ENCODE measurements around the gene TANC1.
A peak's percentile ranks its signal among the peaks of the same experiment; 100 is the strongest.
"Not testable (repeated sequence)": the region's sequence is repeated elsewhere in the genome, so short reads cannot be mapped to it uniquely, and the experiment has no call there.

TANC1 gene

GRCh38 chr2:159140070-159140769 is 171.8 kb downstream of the TANC1 start:
- no peak for DNase-seq (ENCODE audit: low spot score)

- DNase-seq (ENCODE audit: low spot score): not testable (repeated sequence)
These were observed 172.4 kb downstream of the TANC1 start for GRCh38 chr2:159140821-159141220.

- DNase-seq (ENCODE audit: low spot score): peak; percentile 39
These were observed 176.6 kb downstream of the TANC1 start for GRCh38 chr2:159144776-159145614.

GRCh38 chr2:159145745-159146354 is 177.4 kb downstream of the TANC1 start:
- DNase-seq (ENCODE audit: low spot score): no peak

GRCh38 chr2:159146996-159147666 is 178.7 kb downstream of the TANC1 start:
- no peak for DNase-seq (ENCODE audit: low spot score)

- no peak for DNase-seq (ENCODE audit: low spot score)
These were observed 179.2 kb downstream of the TANC1 start for GRCh38 chr2:159147690-159148089.

GRCh38 chr2:159148901-159149300 is 180.5 kb downstream of the TANC1 start:
- no peak for DNase-seq (ENCODE audit: low spot score)

GRCh38 chr2:159149747-159150146 is 181.3 kb downstream of the TANC1 start:
- DNase-seq (ENCODE audit: low spot score): no peak

- DNase-seq (ENCODE audit: low spot score): no peak
These were observed 181.9 kb downstream of the TANC1 start for GRCh38 chr2:159150280-159150746.

GRCh38 chr2:159151198-159152127 is 183.0 kb downstream of the TANC1 start:
- DNase-seq (ENCODE audit: low spot score): no peak

- no peak for DNase-seq (ENCODE audit: low spot score)
These were observed 183.8 kb downstream of the TANC1 start for GRCh38 chr2:159152128-159152778.

GRCh38 chr2:159153063-159153462 is 184.6 kb downstream of the TANC1 start:
- no peak for DNase-seq (ENCODE audit: low spot score)

- no peak for DNase-seq (ENCODE audit: low spot score)
These were observed 185.0 kb downstream of the TANC1 start for GRCh38 chr2:159153463-159153862.

- DNase-seq (ENCODE audit: low spot score): no peak
These were observed 185.5 kb downstream of the TANC1 start for GRCh38 chr2:159153951-159154350.

- DNase-seq (ENCODE audit: low spot score): no peak
These were observed 185.9 kb downstream of the TANC1 start for GRCh38 chr2:159154366-159154765.

GRCh38 chr2:159155320-159155719 is 186.9 kb downstream of the TANC1 start:
- DNase-seq (ENCODE audit: low spot score): no peak

- no peak for DNase-seq (ENCODE audit: low spot score)
These were observed 187.4 kb downstream of the TANC1 start for GRCh38 chr2:159155791-159156190.

GRCh38 chr2:159156834-159157233 is 188.4 kb downstream of the TANC1 start:
- no peak for DNase-seq (ENCODE audit: low spot score)

- no peak for DNase-seq (ENCODE audit: low spot score)
These were observed 189.1 kb downstream of the TANC1 start for GRCh38 chr2:159157361-159158209.

- no peak for DNase-seq (ENCODE audit: low spot score)
These were observed 192.0 kb downstream of the TANC1 start for GRCh38 chr2:159160412-159160811.
